OCI-LY3 (cell line): ENCODE results near the gene PRUNE2.

Experiments used
- H2AFZ ChIP-seq: fragments of 200-600, 300-600 bp; shearing (Covaris generic); 2 replicates; pipeline ENCODE4 v1.6.0; 2014; ENCODE audit warnings: antibody characterized with exemption, low read depth, low read length
- H3K27ac ChIP-seq: fragments of 200-600, 300-600 bp; sonication (generic); 2 replicates; pipeline ENCODE4 v1.5.1; 2014; ENCODE audit warnings: mild to moderate bottlenecking, low read length, moderate library complexity, mixed read lengths
- H3K27me3 ChIP-seq: fragments of 200-600, 300-600 bp; sonication (generic); 2 replicates; pipeline ENCODE4 v1.6.1; 2014; ENCODE audit warnings: low read depth, low read length, mixed read lengths
- H3K36me3 ChIP-seq: fragments of 200-600, 300-600 bp; sonication (generic); replicated peaks from 2 replicates; pipeline ENCODE3; 2014; ENCODE audit warnings: low read depth, low read length, mixed read lengths
- H3K4me1 ChIP-seq: fragments of 300-600, 200-600 bp; sonication (generic); 2 replicates; pipeline ENCODE4 v1.6.1; 2014; ENCODE audit warnings: low read length, mixed read lengths
- H3K4me2 ChIP-seq: fragments of 200-600, 300-600 bp; sonication (generic); 2 replicates; pipeline ENCODE4 v1.6.1; 2014; ENCODE audit warnings: low read length, mixed read lengths
- H3K4me3 ChIP-seq: fragments of 300-600, 200-600 bp; sonication (generic); 2 replicates; pipeline ENCODE4 v1.5.1; 2014; ENCODE audit warnings: antibody characterized with exemption, mild to moderate bottlenecking, low read length, moderate library complexity
- H3K79me2 ChIP-seq: fragments of 300-600, 200-600 bp; shearing (Covaris generic); 2 replicates; pipeline ENCODE4 v1.6.1; 2014; ENCODE audit warnings: mild to moderate bottlenecking, low read length, mixed read lengths
- H3K9ac ChIP-seq: fragments of 300-600, 200-600 bp; shearing (Covaris generic); 2 replicates; pipeline ENCODE4 v1.6.0; 2014; ENCODE audit warnings: mild to moderate bottlenecking, low read length, moderate library complexity
- H3K9me3 ChIP-seq: fragments of 200-600, 300-600 bp; shearing (Covaris generic); 2 replicates; pipeline ENCODE4 v1.6.1; 2014; ENCODE audit warnings: low read length, mixed read lengths; ENCODE audit not compliant: insufficient read depth
- H4K20me1 ChIP-seq: fragments of 200-600, 300-600 bp; sonication (generic); 2 replicates; pipeline ENCODE4 v1.6.1; 2016; ENCODE audit warnings: low read length, mixed read lengths; ENCODE audit not compliant: insufficient read depth
- CTCF ChIP-seq: fragments of 200-600, 300-600 bp; sonication (generic); IDR thresholded peaks from 2 replicates; pipeline ENCODE4 v1.5.1; 2014; ENCODE audit warnings: antibody characterized with exemption, low read length, low read depth
- EZH2phosphoT487 ChIP-seq: fragments of 200-600 bp; shearing (Covaris generic); IDR thresholded peaks from 2 replicates; pipeline ENCODE4 v1.6.1; 2018; ENCODE audit warnings: antibody characterized with exemption, mixed run types, low read depth

PRUNE2 gene

GRCh38 chr9:76616780-76617179, 289.1 kb downstream of the PRUNE2 start:
- Histone ChIP-seq H3K4me3 (no peak overlapping the region), H3K4me1 (no peaks in the 10 kb centered on the region), H3K9me3 (no peaks in the 10 kb centered on the region), H3K9ac (no peak overlapping the region), H2AFZ (no peak overlapping the region), H4K20me1 (no peaks in the 10 kb centered on the region), H3K4me2 (no peak overlapping the region), H3K27me3 (peaks cover 83% of the 10 kb centered on the region), H3K27ac (no peak overlapping the region), H3K36me3 (no peaks in the 10 kb centered on the region), H3K79me2 (no peaks in the 10 kb centered on the region)
- TF ChIP-seq CTCF, result no peak
- no peak for TF ChIP-seq EZH2phosphoT487

GRCh38 chr9:76615177-76615603, 290.7 kb downstream of the PRUNE2 start:
- H3K79me2 ChIP-seq, result no peaks in the 10 kb centered on the region
- H3K27me3 ChIP-seq, result peaks cover 83% of the 10 kb centered on the region
- no peak overlapping the region for H3K9ac ChIP-seq
- no peak overlapping the region for H2AFZ ChIP-seq
- H3K9me3 ChIP-seq, result no peaks in the 10 kb centered on the region
- no peak overlapping the region for H3K4me3 ChIP-seq
- TF ChIP-seq CTCF (no peak), EZH2phosphoT487 (no peak)
- H3K36me3 ChIP-seq, result no peaks in the 10 kb centered on the region
- H4K20me1 ChIP-seq, result no peaks in the 10 kb centered on the region
- no peak overlapping the region for H3K4me2 ChIP-seq
- H3K4me1 ChIP-seq, result no peaks in the 10 kb centered on the region
- no peak overlapping the region for H3K27ac ChIP-seq

GRCh38 chr9:76613974-76614373, 291.9 kb downstream of the PRUNE2 start:
- Histone ChIP-seq H3K9me3 (no peaks in the 10 kb centered on the region), H3K4me3 (no peak overlapping the region), H3K9ac (no peak overlapping the region), H3K79me2 (no peaks in the 10 kb centered on the region), H3K27me3 (peaks cover 88% of the 10 kb centered on the region), H3K4me1 (no peaks in the 10 kb centered on the region), H3K36me3 (no peaks in the 10 kb centered on the region), H2AFZ (no peak overlapping the region), H3K27ac (no peak overlapping the region), H4K20me1 (no peaks in the 10 kb centered on the region), H3K4me2 (no peak overlapping the region)
- TF ChIP-seq CTCF (no peak), EZH2phosphoT487 (no peak)

GRCh38 chr9:76613150-76613781, 292.6 kb downstream of the PRUNE2 start:
- Histone ChIP-seq H3K4me2 (no peak overlapping the region), H3K9ac (no peak overlapping the region), H3K9me3 (no peaks in the 10 kb centered on the region), H3K4me1 (no peaks in the 10 kb centered on the region), H3K4me3 (no peak overlapping the region), H4K20me1 (no peaks in the 10 kb centered on the region), H2AFZ (no peak overlapping the region), H3K79me2 (no peaks in the 10 kb centered on the region), H3K27ac (no peak overlapping the region), H3K36me3 (no peaks in the 10 kb centered on the region), H3K27me3 (peaks cover 86% of the 10 kb centered on the region)
- no peak for TF ChIP-seq EZH2phosphoT487
- TF ChIP-seq CTCF, result no peak
